ENCODE measurements around the gene CD82.

GRCh38 chr11:44593251-44593650 lies 27.8 kb downstream of the CD82 start:
- no peak for TF ChIP-seq CTCF (conservative IDR thresholded peaks at IDR 0.05; ENCODE audit: low read depth, low read length)
- TF ChIP-seq EZH2 (IDR thresholded peaks at IDR 0.05; ENCODE audit: borderline replicate concordance, low read depth, low read length, poor library complexity, severe bottlenecking) = no peak

Measured in A673 (cell line).